Astrocyte (in vitro differentiated cells and primary cell): ENCODE data around the gene PPP2R5A. TPM values are rescaled to one million over a fixed set of nuclear protein-coding genes. Genes with fewer than 3 reads are reported as not detected.

Source experiments
- DNase-seq: peaks from one replicate; pipeline ENCODE4 v3.0.0-alpha.2; 2010; ENCODE audit warnings: low read depth
- FAIRE-seq: peaks from 2 replicates; lab custom pipeline; 2011; peaks lifted over from hg19 to GRCh38; lab: Jason Lieb, UNC
- H2AFZ ChIP-seq: 2 replicates; pipeline ENCODE4 v1.6.0; 2012; ENCODE audit warnings: low read depth, low read length, inconsistent platforms
- H3K27ac ChIP-seq: 2 replicates; pipeline ENCODE4 v1.5.1; 2011; ENCODE audit warnings: low read depth, low read length, inconsistent platforms
- H3K27me3 ChIP-seq: 2 replicates; pipeline ENCODE4 v1.6.0; 2011; ENCODE audit warnings: low read length, inconsistent platforms; ENCODE audit not compliant: insufficient read depth
- H3K36me3 ChIP-seq: 2 replicates; pipeline ENCODE4 v1.5.1; 2011; ENCODE audit warnings: low read length, inconsistent platforms; ENCODE audit not compliant: insufficient read depth
- H3K4me1 ChIP-seq: 2 replicates; pipeline ENCODE4 v1.5.1; 2011; ENCODE audit warnings: low read length, inconsistent platforms; ENCODE audit not compliant: insufficient read depth
- H3K4me2 ChIP-seq: 2 replicates; pipeline ENCODE4 v1.6.0; 2012; ENCODE audit warnings: low read length, inconsistent platforms
- H3K4me3 ChIP-seq: 2 replicates; pipeline ENCODE4 v1.5.1; 2011; ENCODE audit warnings: low read depth, mild to moderate bottlenecking, low read length, inconsistent platforms; ENCODE audit not compliant: insufficient read depth
- H3K79me2 ChIP-seq: 2 replicates; pipeline ENCODE4 v1.6.0; 2012; ENCODE audit warnings: mild to moderate bottlenecking, low read length, inconsistent platforms; ENCODE audit not compliant: insufficient read depth
- H3K9ac ChIP-seq: 2 replicates; pipeline ENCODE4 v1.6.0; 2012; ENCODE audit warnings: mild to moderate bottlenecking, low read length, inconsistent platforms
- H3K9me3 ChIP-seq: 2 replicates; pipeline ENCODE4 v1.5.1; 2012; ENCODE audit warnings: low read depth, mild to moderate bottlenecking, low read length, inconsistent platforms; ENCODE audit not compliant: insufficient read depth
- H4K20me1 ChIP-seq: 2 replicates; pipeline ENCODE4 v1.6.0; 2012; ENCODE audit warnings: low read length, inconsistent platforms; ENCODE audit not compliant: insufficient read depth
- H3K27ac Mint-ChIP-seq: one replicate; pipeline ENCODE4 v1.8.0; 2021; ENCODE audit warnings: mild to moderate bottlenecking, mixed read lengths; ENCODE audit not compliant: unreplicated experiment
- H3K27me3 Mint-ChIP-seq: one replicate; pipeline ENCODE4 v1.8.0; 2021; ENCODE audit warnings: low read depth, mixed read lengths; ENCODE audit not compliant: unreplicated experiment
- H3K36me3 Mint-ChIP-seq: one replicate; pipeline ENCODE4 v1.8.0; 2021; ENCODE audit warnings: low read depth, mixed read lengths; ENCODE audit not compliant: unreplicated experiment
- H3K4me1 Mint-ChIP-seq: one replicate; pipeline ENCODE4 v1.8.0; 2021; ENCODE audit warnings: low read depth, mixed read lengths; ENCODE audit not compliant: unreplicated experiment
- H3K4me3 Mint-ChIP-seq: one replicate; pipeline ENCODE4 v1.8.0; 2021; ENCODE audit warnings: mild to moderate bottlenecking, moderate library complexity, mixed read lengths; ENCODE audit not compliant: unreplicated experiment
- H3K9me3 Mint-ChIP-seq: one replicate; pipeline ENCODE4 v1.8.0; 2021; ENCODE audit warnings: mild to moderate bottlenecking, mixed read lengths; ENCODE audit not compliant: unreplicated experiment
- CTCF ChIP-seq: IDR thresholded peaks from 2 replicates; pipeline ENCODE4 v1.5.1; 2011; ENCODE audit warnings: low read depth, mild to moderate bottlenecking, inconsistent platforms, low read length, moderate library complexity; ENCODE audit not compliant: insufficient read depth
- EZH2 ChIP-seq: IDR thresholded peaks from 2 replicates; pipeline ENCODE4 v1.6.1; 2012; ENCODE audit warnings: mild to moderate bottlenecking, low read length, inconsistent platforms; ENCODE audit not compliant: insufficient read depth
- total RNA-seq: library from RNA; stranded (reverse); gene quantifications from 2 replicates; pipeline ENCODE4 v1.2.1, GENCODE V29; 2021

The PPP2R5A gene
- total RNA-seq, 1 donor from 2014 or later = 13.2 TPM

DNA sequence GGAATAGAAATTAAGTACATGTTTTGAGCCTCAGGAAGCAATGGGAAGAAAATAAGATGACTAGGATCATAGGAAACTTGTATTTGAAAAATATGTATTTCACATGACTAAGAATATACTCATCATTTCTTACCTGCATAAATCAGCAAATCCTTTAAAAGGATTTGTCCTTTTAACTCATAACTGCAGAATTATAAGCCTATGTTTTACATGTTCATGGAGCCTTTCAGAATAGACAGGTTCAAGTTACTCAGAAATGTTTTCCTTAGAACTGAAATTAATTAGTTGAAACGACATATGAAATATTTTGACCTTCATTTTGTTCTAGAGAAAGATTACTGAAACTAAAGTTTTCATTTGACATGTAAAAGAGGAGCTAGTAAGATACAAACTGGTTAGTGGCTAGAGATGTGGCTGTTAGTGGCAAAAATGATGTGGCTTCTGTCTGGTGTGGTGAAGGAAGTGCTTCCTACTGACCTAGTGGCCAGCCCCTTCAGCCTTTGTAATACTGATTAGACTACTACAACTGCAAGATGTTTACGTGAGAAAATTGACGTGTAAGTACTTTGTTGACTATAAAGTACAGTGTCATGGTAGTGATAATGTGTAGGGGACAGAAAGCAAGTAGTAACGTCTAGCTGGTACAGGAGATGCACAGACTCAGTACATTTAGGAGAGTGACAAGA lies 74.7 kb downstream of the PPP2R5A start:
- no peak overlapping the region for H3K4me3 Mint-ChIP-seq
- Histone ChIP-seq H3K27ac (no peak overlapping the region), H3K36me3 (peaks cover 8% of the 10 kb centered on the region), H3K27me3 (no peaks in the 10 kb centered on the region), H3K4me1 (no peaks in the 10 kb centered on the region), H3K79me2 (no peaks in the 10 kb centered on the region), H4K20me1 (no peaks in the 10 kb centered on the region), H3K4me3 (no peak overlapping the region), H3K4me2 (no peak overlapping the region), H3K9me3 (no peaks in the 10 kb centered on the region), H3K9ac (no peak overlapping the region), H2AFZ (no peak overlapping the region)
- no peaks in the 10 kb centered on the region for H3K27me3 Mint-ChIP-seq
- FAIRE-seq (no peak), DNase-seq (no peak)
- H3K9me3 Mint-ChIP-seq = no peaks in the 10 kb centered on the region
- no peak for TF ChIP-seq CTCF
- no peak for TF ChIP-seq EZH2
- peaks cover under 1% of the 10 kb centered on the region for H3K36me3 Mint-ChIP-seq
- H3K4me1 Mint-ChIP-seq = no peaks in the 10 kb centered on the region
- no peak overlapping the region for H3K27ac Mint-ChIP-seq

DNA sequence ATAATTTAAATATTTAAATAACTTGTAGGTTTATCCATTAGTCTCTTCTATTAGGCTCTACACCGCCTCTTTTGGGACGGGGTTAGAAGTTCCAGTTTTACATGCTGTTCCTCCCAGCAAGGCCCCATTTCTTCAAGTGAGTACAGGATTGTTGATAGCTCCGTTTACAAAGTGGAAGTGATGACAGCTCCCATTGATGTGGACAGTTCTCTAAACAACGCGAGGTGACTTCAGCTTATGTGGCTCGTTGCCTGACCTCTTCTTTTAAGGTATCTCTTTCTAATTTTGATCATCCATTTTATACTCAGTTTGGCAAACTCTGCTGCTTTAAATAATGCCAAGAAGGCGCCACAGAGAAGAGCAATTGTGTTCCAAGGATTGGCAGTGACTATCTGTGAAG lies 79.8 kb downstream of the PPP2R5A start:
- H4K20me1 ChIP-seq = peaks cover 7% of the 10 kb centered on the region
- Mint-ChIP-seq H3K9me3 (no peaks in the 10 kb centered on the region), H3K27ac (no peak overlapping the region), H3K36me3 (peaks cover 9% of the 10 kb centered on the region), H3K4me1 (peaks cover 4% of the 10 kb centered on the region), H3K4me3 (no peak overlapping the region), H3K27me3 (no peaks in the 10 kb centered on the region)
- no peak overlapping the region for H3K4me2 ChIP-seq
- no peak overlapping the region for H2AFZ ChIP-seq
- TF ChIP-seq CTCF = no peak
- TF ChIP-seq EZH2 = no peak
- H3K27me3 ChIP-seq = no peaks in the 10 kb centered on the region
- DNase-seq = no peak
- H3K9ac ChIP-seq = no peak overlapping the region
- no peak overlapping the region for H3K4me3 ChIP-seq
- no peaks in the 10 kb centered on the region for H3K9me3 ChIP-seq
- no peak for FAIRE-seq
- peaks cover 5% of the 10 kb centered on the region for H3K36me3 ChIP-seq
- no peaks in the 10 kb centered on the region for H3K79me2 ChIP-seq
- no peaks in the 10 kb centered on the region for H3K4me1 ChIP-seq
- no peak overlapping the region for H3K27ac ChIP-seq

- Histone ChIP-seq H2AFZ (no peak overlapping the region), H4K20me1 (peaks cover 7% of the 10 kb centered on the region), H3K36me3 (no peaks in the 10 kb centered on the region), H3K9me3 (no peaks in the 10 kb centered on the region), H3K4me3 (no peak overlapping the region), H3K27me3 (no peaks in the 10 kb centered on the region), H3K27ac (no peak overlapping the region), H3K9ac (no peak overlapping the region), H3K4me2 (no peak overlapping the region), H3K4me1 (no peaks in the 10 kb centered on the region), H3K79me2 (no peaks in the 10 kb centered on the region)
- no peak for TF ChIP-seq CTCF
- no peak for TF ChIP-seq EZH2
- Mint-ChIP-seq H3K36me3 (peaks cover 9% of the 10 kb centered on the region), H3K27me3 (no peaks in the 10 kb centered on the region), H3K27ac (no peak overlapping the region), H3K4me1 (peaks cover 4% of the 10 kb centered on the region), H3K9me3 (no peaks in the 10 kb centered on the region), H3K4me3 (no peak overlapping the region)
- DNase-seq (peak; percentile 54), FAIRE-seq (no peak)
These were observed 81.7 kb downstream of the PPP2R5A start for GRCh38 chr1:212366901-212367300.
